ENCODE measurements around the gene ANTKMT. TPM values are rescaled to one million over a fixed set of nuclear protein-coding genes. Genes with fewer than 3 reads are reported as not detected.

The ANTKMT gene
- total and polyA plus RNA-seq, 8 donors = 7.7 to 52.9 (median 14.1) TPM

DNA sequence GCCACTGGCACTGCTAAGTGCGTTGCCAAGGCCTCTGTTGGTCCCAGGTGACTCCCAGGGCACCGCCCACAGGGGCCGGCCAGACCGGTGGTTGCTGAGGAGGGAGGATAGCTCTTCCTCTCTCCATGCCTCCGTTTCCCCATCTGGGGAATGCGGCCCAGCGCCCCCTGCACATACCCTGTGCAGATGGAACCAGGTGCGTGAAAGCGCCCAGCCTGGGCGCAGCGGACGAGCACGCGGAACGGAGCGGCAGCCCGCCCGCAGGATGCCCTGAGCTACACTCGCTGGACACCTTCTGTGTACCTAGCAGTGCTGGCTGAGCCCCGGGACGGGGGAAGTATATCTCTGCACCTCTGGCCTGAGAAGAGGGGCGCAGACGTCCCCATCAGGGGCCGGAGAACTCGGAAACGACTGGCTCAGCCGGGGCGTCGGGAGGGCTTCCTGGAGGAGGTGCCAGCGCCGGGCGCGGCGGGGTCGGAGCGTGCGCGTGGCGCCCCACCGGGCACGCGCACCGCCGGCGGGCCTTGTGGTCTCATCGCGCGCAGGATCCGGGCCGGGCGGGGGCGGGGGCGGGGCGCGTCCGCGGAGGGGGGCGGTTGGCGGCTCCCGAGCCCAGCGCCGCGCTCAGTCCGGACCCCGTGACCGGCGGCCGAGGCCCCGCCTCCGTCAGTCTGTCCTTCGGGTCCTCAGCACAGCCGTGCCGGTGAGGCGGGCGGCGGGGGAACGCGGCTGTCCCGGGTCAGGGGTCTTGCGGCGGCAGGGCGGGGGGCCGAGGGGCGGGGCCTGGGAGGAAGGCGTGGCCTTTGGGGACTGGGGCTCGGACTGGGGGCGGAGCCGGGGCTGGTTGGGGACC, 5.7 kb downstream of the ANTKMT start, which contains the start of the genes CCDC78 and HAGHL:
CCDC78 (minus strand) TSS at position 6 of the 853 bp plus-strand sequence. CDS start 76 bp downstream, outside the sequence.
HAGHL (plus strand) TSS at position 669 of the 853 bp plus-strand sequence. CDS start 404 bp downstream, outside the sequence.
- Histone ChIP-seq H3K9me3 (no peaks in the 10 kb centered on the region), H3K4me1 (peaks cover 12 to 36% of the 10 kb centered on the region in 2 donors), H3K27me3 (peaks cover 0 to 45% of the 10 kb centered on the region in 2 donors), H3K4me3 (peak within 1 kb of the TSS; percentile 24 to 49), H3K36me3 (peaks cover 0 to 23% of the 10 kb centered on the region in 2 donors), H3K27ac (no peak within 1 kb of the TSS)
- DNase-seq = peak in 2 of 4 donors; percentile 73 to 91
- peak; percentile 50 for ATAC-seq
- TF ChIP-seq, protein P1, sequence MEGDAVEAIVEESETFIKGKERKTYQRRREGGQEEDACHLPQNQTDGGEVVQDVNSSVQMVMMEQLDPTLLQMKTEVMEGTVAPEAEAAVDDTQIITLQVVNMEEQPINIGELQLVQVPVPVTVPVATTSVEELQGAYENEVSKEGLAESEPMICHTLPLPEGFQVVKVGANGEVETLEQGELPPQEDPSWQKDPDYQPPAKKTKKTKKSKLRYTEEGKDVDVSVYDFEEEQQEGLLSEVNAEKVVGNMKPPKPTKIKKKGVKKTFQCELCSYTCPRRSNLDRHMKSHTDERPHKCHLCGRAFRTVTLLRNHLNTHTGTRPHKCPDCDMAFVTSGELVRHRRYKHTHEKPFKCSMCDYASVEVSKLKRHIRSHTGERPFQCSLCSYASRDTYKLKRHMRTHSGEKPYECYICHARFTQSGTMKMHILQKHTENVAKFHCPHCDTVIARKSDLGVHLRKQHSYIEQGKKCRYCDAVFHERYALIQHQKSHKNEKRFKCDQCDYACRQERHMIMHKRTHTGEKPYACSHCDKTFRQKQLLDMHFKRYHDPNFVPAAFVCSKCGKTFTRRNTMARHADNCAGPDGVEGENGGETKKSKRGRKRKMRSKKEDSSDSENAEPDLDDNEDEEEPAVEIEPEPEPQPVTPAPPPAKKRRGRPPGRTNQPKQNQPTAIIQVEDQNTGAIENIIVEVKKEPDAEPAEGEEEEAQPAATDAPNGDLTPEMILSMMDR (IDR thresholded peaks at IDR 0.05) = no peak
- intact Hi-C loops (cut with DNase I) = no loop called here

DNA sequence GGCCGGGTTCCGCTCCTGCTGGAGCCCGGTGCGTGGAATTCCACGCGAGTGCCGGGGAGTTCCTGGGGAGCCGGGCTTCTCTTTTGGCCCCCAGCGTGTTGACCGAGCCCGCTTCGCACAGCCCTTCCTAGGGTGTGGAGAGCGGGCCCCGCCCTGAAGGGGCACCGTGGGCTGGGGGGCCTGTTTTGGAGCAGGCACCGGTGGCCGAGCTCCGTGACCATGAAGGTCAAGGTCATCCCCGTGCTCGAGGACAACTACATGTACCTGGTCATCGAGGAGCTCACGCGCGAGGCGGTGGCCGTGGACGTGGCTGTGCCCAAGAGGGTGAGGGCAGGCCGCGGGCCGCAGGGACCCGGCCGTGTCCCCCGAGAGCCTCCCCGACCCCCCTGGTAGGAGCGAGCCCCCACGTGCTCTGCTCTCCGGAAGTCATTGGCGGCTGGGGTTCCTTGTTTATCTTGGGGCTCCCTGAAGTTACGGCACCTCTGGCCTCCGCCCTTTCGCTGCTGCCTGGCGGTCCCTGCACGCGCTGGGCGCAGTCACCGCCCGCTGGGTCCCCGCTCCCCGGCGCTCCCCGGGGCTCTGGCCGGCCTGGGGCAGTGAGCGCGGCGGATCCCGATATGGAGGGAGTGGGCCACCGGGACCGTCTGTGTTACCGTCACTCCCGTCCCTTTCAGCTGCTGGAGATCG, 6.5 kb downstream of the ANTKMT start:
- H3K9me3 ChIP-seq = no peaks in the 10 kb centered on the region
- intact Hi-C loops (cut with DNase I) = no loop called here
- H3K27me3 ChIP-seq = peaks cover 0 to 45% of the 10 kb centered on the region in 2 donors
- peak; percentile 8 for ATAC-seq
- no peak for DNase-seq
- TF ChIP-seq, protein P1 (IDR thresholded peaks at IDR 0.05) = no peak
- H3K27ac ChIP-seq = no peak overlapping the region
- H3K4me1 ChIP-seq = peaks cover 12 to 29% of the 10 kb centered on the region in 2 donors
- H3K4me3 ChIP-seq = peak overlapping the region; percentile 24 to 49
- H3K36me3 ChIP-seq = peaks cover 0 to 28% of the 10 kb centered on the region in 2 donors

DNA sequence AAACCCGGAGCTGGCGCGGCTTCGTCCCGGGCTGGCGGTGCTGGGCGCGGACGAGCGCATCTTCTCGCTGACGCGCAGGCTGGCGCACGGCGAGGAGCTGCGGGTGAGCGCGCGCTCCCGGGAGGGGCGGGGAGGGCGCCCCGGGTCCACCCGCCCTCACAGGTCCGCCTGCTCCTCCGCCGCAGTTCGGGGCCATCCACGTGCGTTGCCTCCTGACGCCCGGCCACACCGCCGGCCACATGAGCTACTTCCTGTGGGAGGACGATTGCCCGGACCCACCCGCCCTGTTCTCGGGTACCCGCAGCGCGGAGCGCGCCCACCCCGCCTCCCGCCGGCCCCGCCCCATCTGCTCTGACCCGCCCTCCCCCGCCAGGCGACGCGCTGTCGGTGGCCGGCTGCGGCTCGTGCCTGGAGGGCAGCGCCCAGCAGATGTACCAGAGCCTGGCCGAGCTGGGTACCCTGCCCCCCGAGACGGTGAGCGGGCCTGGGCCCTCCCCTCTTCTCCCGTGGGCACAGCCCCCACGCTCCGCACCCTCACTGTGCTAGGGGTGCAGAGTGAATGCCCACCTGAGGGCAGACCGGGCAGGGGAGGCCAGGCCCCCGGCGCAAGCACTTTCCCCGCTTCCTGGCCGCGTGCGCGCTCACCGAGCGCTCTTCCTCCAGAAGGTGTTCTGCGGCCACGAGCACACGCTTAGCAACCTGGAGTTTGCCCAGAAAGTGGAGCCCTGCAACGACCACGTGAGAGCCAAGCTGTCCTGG, 7.4 kb downstream of the ANTKMT start:
- H3K27ac ChIP-seq = no peak overlapping the region
- intact Hi-C loops (cut with DNase I) = no loop called here
- H3K4me3 ChIP-seq = peak overlapping the region; percentile 24 to 49
- DNase-seq (peak in 2 of 4 donors; percentile 82 to 88), ATAC-seq (peak; percentile 67)
- H3K27me3 ChIP-seq = peaks cover 0 to 45% of the 10 kb centered on the region in 2 donors
- peaks cover 12 to 29% of the 10 kb centered on the region in 2 donors for H3K4me1 ChIP-seq
- H3K9me3 ChIP-seq = no peaks in the 10 kb centered on the region
- TF ChIP-seq, protein P1 (IDR thresholded peaks at IDR 0.05) = no peak
- H3K36me3 ChIP-seq = peaks cover 0 to 36% of the 10 kb centered on the region in 2 donors

DNA sequence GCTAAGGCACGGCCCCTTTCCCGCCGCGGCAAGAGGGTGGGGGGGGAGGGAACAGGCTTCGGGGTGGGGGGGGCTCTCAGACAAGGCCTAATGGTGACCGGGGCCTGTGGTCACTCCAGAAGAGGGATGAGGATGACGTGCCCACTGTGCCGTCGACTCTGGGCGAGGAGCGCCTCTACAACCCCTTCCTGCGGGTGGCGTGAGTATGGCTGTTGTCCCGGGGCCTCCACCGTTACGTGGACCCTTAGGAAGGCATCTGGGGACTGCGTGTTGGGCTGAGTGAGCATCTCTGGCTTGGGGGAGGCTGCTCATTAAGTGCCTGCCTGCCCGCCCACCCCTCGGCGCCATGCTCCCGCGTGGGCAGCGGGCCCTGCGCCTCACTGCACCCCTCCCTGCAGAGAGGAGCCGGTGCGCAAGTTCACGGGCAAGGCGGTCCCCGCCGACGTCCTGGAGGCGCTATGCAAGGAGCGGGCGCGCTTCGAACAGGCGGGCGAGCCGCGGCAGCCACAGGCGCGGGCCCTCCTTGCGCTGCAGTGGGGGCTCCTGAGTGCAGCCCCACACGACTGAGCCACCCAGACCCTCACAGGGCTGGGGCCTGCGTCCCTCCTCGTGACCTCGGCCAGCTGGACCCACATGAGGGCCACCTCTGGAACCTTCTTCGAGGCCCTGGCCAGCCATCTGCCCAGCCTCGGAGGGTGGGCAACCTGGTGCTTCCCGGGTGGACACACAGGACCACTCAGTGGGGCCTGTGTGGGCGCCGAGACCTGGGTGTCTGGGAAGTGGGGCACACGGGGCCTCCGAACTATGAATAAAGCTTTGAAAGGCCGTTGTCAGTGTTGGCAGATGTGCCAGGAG, 8.2 kb downstream of the ANTKMT start:
- no peak overlapping the region for H3K4me3 ChIP-seq
- peaks cover 0 to 44% of the 10 kb centered on the region in 2 donors for H3K36me3 ChIP-seq
- DNase-seq (no peak), ATAC-seq (no peak)
- TF ChIP-seq, protein P1 (IDR thresholded peaks at IDR 0.05) = no peak
- H3K4me1 ChIP-seq = peaks cover 12 to 29% of the 10 kb centered on the region in 2 donors
- H3K27ac ChIP-seq = no peak overlapping the region
- no peaks in the 10 kb centered on the region for H3K9me3 ChIP-seq
- intact Hi-C loops (cut with DNase I) = no loop called here
- H3K27me3 ChIP-seq = peaks cover 0 to 45% of the 10 kb centered on the region in 2 donors

All from left lung (tissue), 10 donors.